Measurements from ENCODE around the gene PHF12. TPM values are rescaled to one million over a fixed set of nuclear protein-coding genes. Genes with fewer than 3 reads are reported as not detected.

The PHF12 gene
- total and polyA plus RNA-seq, 2 of the 13 experiments (the other 11 are each of a cell fraction or from before 2014, with no cell fraction given) = 9.8 to 17.1 TPM

- no peak for TF ChIP-seq ISX (CRISPR knock-in tag; conservative IDR thresholded peaks at IDR 0.05)
- TF ChIP-seq, protein P1, sequence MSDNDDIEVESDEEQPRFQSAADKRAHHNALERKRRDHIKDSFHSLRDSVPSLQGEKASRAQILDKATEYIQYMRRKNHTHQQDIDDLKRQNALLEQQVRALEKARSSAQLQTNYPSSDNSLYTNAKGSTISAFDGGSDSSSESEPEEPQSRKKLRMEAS (IDR thresholded peaks at IDR 0.05) = peak; percentile 94
- peak; percentile 75; the same call in 1 of the 2 replicates for TF ChIP-seq ARNTL (CRISPR knock-in tag; IDR thresholded peaks at IDR 0.05)
- no peak for TF ChIP-seq ZBTB8A (CRISPR knock-in tag; IDR thresholded peaks at IDR 0.05; ENCODE audit: borderline replicate concordance, low read depth)
- peak; percentile 45 for TF ChIP-seq KAT7 (CRISPR knock-in tag; IDR thresholded peaks at IDR 0.05; ENCODE audit: borderline replicate concordance)
- no peak for TF ChIP-seq JARID2 (CRISPR knock-in tag; IDR thresholded peaks at IDR 0.05; ENCODE audit: insufficient replicate concordance)
- TF ChIP-seq SMAD1 (CRISPR knock-in tag; IDR thresholded peaks at IDR 0.05; ENCODE audit: borderline replicate concordance, low read depth) = peak; percentile 94; the same call in 1 of the 2 replicates
- TF ChIP-seq PAX8 (CRISPR knock-in tag; IDR thresholded peaks at IDR 0.05; ENCODE audit: borderline replicate concordance) = peak; percentile 86; the same call in 1 of the 2 replicates
- TF ChIP-seq ELF4 (CRISPR knock-in tag; IDR thresholded peaks at IDR 0.05; ENCODE audit: borderline replicate concordance) = no peak
- peak; percentile 43; the same call in 1 of the 2 replicates for TF ChIP-seq ZNF230 (CRISPR knock-in tag; IDR thresholded peaks at IDR 0.05)
- no peak; the same call in 1 of the 2 replicates for TF ChIP-seq ZNF354B (CRISPR knock-in tag; IDR thresholded peaks at IDR 0.05)
- TF ChIP-seq ZNF180 (CRISPR knock-in tag; IDR thresholded peaks at IDR 0.05; ENCODE audit: borderline replicate concordance, low read depth) = no peak
- TF ChIP-seq HNF4A (CRISPR knock-in tag; IDR thresholded peaks at IDR 0.05) = no peak; the same call in 1 of the 2 replicates
- no peak for TF ChIP-seq ZNF484 (CRISPR knock-in tag; IDR thresholded peaks at IDR 0.05; ENCODE audit: borderline replicate concordance, low read depth)
- no peak for TF ChIP-seq ZNF296 (CRISPR knock-in tag; conservative IDR thresholded peaks at IDR 0.05)
- TF ChIP-seq THAP11 (CRISPR knock-in tag; IDR thresholded peaks at IDR 0.05) = peak; percentile 90
- TF ChIP-seq NFATC3 (CRISPR knock-in tag; IDR thresholded peaks at IDR 0.05) = no peak
- TF ChIP-seq, protein P2, sequence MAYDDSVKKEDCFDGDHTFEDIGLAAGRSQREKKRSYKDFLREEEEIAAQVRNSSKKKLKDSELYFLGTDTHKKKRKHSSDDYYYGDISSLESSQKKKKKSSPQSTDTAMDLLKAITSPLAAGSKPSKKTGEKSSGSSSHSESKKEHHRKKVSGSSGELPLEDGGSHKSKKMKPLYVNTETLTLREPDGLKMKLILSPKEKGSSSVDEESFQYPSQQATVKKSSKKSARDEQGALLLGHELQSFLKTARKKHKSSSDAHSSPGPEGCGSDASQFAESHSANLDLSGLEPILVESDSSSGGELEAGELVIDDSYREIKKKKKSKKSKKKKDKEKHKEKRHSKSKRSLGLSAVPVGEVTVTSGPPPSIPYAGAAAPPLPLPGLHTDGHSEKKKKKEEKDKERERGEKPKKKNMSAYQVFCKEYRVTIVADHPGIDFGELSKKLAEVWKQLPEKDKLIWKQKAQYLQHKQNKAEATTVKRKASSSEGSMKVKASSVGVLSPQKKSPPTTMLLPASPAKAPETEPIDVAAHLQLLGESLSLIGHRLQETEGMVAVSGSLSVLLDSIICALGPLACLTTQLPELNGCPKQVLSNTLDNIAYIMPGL (CRISPR knock-in tag; IDR thresholded peaks at IDR 0.05; ENCODE audit: borderline replicate concordance in 1 of 2, low read depth in 1 of 2) = peak; percentile 99 to 100
- no peak for TF ChIP-seq HHEX (CRISPR knock-in tag; IDR thresholded peaks at IDR 0.05)
- TF ChIP-seq, protein P3, sequence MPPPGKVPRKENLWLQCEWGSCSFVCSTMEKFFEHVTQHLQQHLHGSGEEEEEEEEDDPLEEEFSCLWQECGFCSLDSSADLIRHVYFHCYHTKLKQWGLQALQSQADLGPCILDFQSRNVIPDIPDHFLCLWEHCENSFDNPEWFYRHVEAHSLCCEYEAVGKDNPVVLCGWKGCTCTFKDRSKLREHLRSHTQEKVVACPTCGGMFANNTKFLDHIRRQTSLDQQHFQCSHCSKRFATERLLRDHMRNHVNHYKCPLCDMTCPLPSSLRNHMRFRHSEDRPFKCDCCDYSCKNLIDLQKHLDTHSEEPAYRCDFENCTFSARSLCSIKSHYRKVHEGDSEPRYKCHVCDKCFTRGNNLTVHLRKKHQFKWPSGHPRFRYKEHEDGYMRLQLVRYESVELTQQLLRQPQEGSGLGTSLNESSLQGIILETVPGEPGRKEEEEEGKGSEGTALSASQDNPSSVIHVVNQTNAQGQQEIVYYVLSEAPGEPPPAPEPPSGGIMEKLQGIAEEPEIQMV (CRISPR knock-in tag; IDR thresholded peaks at IDR 0.05; ENCODE audit: low read depth) = peak; percentile 67; the same call in 1 of the 2 replicates
- TF ChIP-seq GLMP (CRISPR knock-in tag; IDR thresholded peaks at IDR 0.05; ENCODE audit: borderline replicate concordance) = no peak
- TF ChIP-seq EP300 (IDR thresholded peaks at IDR 0.05; ENCODE audit: low read depth in 2 of 2, low read length in 2 of 2) = peak in 1 of 2 experiments; percentile 40; a peak in 1 of 4 replicates
- no peak; the same call in 1 of the 2 replicates for TF ChIP-seq EP300 (CRISPR knock-in tag; IDR thresholded peaks at IDR 0.05; ENCODE audit: borderline replicate concordance)
- no peak for TF ChIP-seq MLLT10 (CRISPR knock-in tag; IDR thresholded peaks at IDR 0.05)
- 0 out of 2 replicates have a peak, but pooled peaks have one; percentile 43 for TF ChIP-seq ZC3H4 (CRISPR knock-in tag; IDR thresholded peaks at IDR 0.05; ENCODE audit: borderline replicate concordance)
- TF ChIP-seq CEBPG (CRISPR knock-in tag; IDR thresholded peaks at IDR 0.05) = peak; percentile 37
These were observed 48.3 kb downstream of the PHF12 start, which contains the start of gene DHRS13 (continued) for GRCh38 chr17:28902819-28903545.
